ENCODE data around the gene YOD1.

YOD1 gene

GRCh38 chr1:207031016-207031415 is 20.0 kb downstream of the YOD1 start:
- H3K4me1 ChIP-seq = peaks cover 0 to 7% (median 0%) of the 10 kb centered on the region in 10 experiments; a peak in 6 of 20 replicates

GRCh38 chr1:207030522-207031009 is 20.4 kb downstream of the YOD1 start:
- Histone ChIP-seq H3K4me2 (no peak overlapping the region), H3K36me3 (no peaks in the 10 kb centered on the region), H3K4me3 (no peak overlapping the region), H3K27ac (no peak overlapping the region), H3K9ac (no peak overlapping the region), H3K27me3 (no peaks in the 10 kb centered on the region), H4K20me1 (no peaks in the 10 kb centered on the region), H3K4me1 (peaks cover 0 to 12% (median 0%) of the 10 kb centered on the region in 10 experiments; a peak in 6 of 20 replicates), H3K9me3 (replicated peaks in 1 of 11) (no peaks in the 10 kb centered on the region)
- TF ChIP-seq Cebpa-rat (IDR thresholded peaks at IDR 0.05) = no peak

More at GRCh38 chr1:207031016-207031415, 20.0 kb downstream of the YOD1 start:
- Histone ChIP-seq H3K36me3 (no peaks in the 10 kb centered on the region), H3K27me3 (no peaks in the 10 kb centered on the region), H3K27ac (no peak overlapping the region), H3K9ac (no peak overlapping the region), H3K4me3 (no peak overlapping the region), H3K4me2 (no peak overlapping the region), H4K20me1 (no peaks in the 10 kb centered on the region), H3K9me3 (replicated peaks in 1 of 11) (no peaks in the 10 kb centered on the region)
- no peak for TF ChIP-seq Cebpa-rat (IDR thresholded peaks at IDR 0.05)

GRCh38 chr1:207029701-207030521 is 21.1 kb downstream of the YOD1 start:
- Histone ChIP-seq H3K4me3 (no peak overlapping the region), H3K4me1 (peaks cover 0 to 18% (median 0%) of the 10 kb centered on the region in 10 experiments; a peak in 6 of 20 replicates), H3K9me3 (replicated peaks in 1 of 11) (no peaks in the 10 kb centered on the region), H3K9ac (no peak overlapping the region), H3K36me3 (no peaks in the 10 kb centered on the region), H4K20me1 (no peaks in the 10 kb centered on the region), H3K4me2 (no peak overlapping the region), H3K27ac (no peak overlapping the region), H3K27me3 (no peaks in the 10 kb centered on the region)
- TF ChIP-seq Cebpa-rat (IDR thresholded peaks at IDR 0.05) = no peak

GRCh38 chr1:207028884-207029650 is 21.9 kb downstream of the YOD1 start:
- Histone ChIP-seq H3K27me3 (no peaks in the 10 kb centered on the region), H3K27ac (no peak overlapping the region), H3K4me2 (no peak overlapping the region), H4K20me1 (no peaks in the 10 kb centered on the region), H3K4me1 (peaks cover 0 to 25% (median 0%) of the 10 kb centered on the region in 10 experiments; a peak in 6 of 20 replicates), H3K36me3 (no peaks in the 10 kb centered on the region), H3K9me3 (replicated peaks in 1 of 11) (no peaks in the 10 kb centered on the region), H3K4me3 (no peak overlapping the region), H3K9ac (no peak overlapping the region)
- TF ChIP-seq Cebpa-rat (IDR thresholded peaks at IDR 0.05) = no peak

GRCh38 chr1:207027921-207028320 is 23.1 kb downstream of the YOD1 start:
- Histone ChIP-seq H3K4me2 (no peak overlapping the region), H3K27me3 (no peaks in the 10 kb centered on the region), H3K4me3 (no peak overlapping the region), H3K9ac (no peak overlapping the region), H3K9me3 (replicated peaks in 1 of 11) (no peaks in the 10 kb centered on the region), H3K36me3 (no peaks in the 10 kb centered on the region), H3K27ac (no peak overlapping the region), H3K4me1 (peaks cover 0 to 30% (median 0%) of the 10 kb centered on the region in 10 experiments; a peak in 6 of 20 replicates), H4K20me1 (no peaks in the 10 kb centered on the region)
- no peak for TF ChIP-seq Cebpa-rat (IDR thresholded peaks at IDR 0.05)

- no peak for TF ChIP-seq Cebpa-rat (IDR thresholded peaks at IDR 0.05)
- Histone ChIP-seq H3K27me3 (no peaks in the 10 kb centered on the region), H3K9ac (no peak overlapping the region), H3K36me3 (no peaks in the 10 kb centered on the region), H3K4me3 (no peak overlapping the region), H4K20me1 (no peaks in the 10 kb centered on the region), H3K9me3 (replicated peaks in 1 of 11) (no peaks in the 10 kb centered on the region), H3K4me2 (no peak overlapping the region), H3K4me1 (peaks cover 0 to 30% (median 0%) of the 10 kb centered on the region in 10 experiments; a peak in 6 of 20 replicates), H3K27ac (no peak overlapping the region)
Measured at GRCh38 chr1:207027206-207027777, 23.7 kb downstream of the YOD1 start.

GRCh38 chr1:207026104-207026534 is 24.9 kb downstream of the YOD1 start:
- no peak overlapping the region for H3K4me3 ChIP-seq
- no peak overlapping the region for H3K27ac ChIP-seq
- H4K20me1 ChIP-seq = no peaks in the 10 kb centered on the region
- H3K4me1 ChIP-seq = peaks cover 0 to 30% (median 0%) of the 10 kb centered on the region in 10 experiments; a peak in 6 of 20 replicates
- no peaks in the 10 kb centered on the region for H3K9me3 ChIP-seq (replicated peaks in 1 of 11)
- no peak for TF ChIP-seq Cebpa-rat (IDR thresholded peaks at IDR 0.05)
- H3K36me3 ChIP-seq = no peaks in the 10 kb centered on the region
- no peak overlapping the region for H3K9ac ChIP-seq
- no peaks in the 10 kb centered on the region for H3K27me3 ChIP-seq
- H3K4me2 ChIP-seq = peak overlapping the region in 3 of 11 experiments; percentile 14 to 48 (median 45); a peak in 5 of 22 replicates

- H3K4me2 ChIP-seq = peak overlapping the region in 3 of 11 experiments; percentile 14 to 48 (median 45); a peak in 5 of 22 replicates
- H4K20me1 ChIP-seq = no peaks in the 10 kb centered on the region
- no peak overlapping the region for H3K9ac ChIP-seq
- peaks cover 0 to 34% (median 0%) of the 10 kb centered on the region in 10 experiments; a peak in 6 of 20 replicates for H3K4me1 ChIP-seq
- no peak overlapping the region for H3K4me3 ChIP-seq
- no peaks in the 10 kb centered on the region for H3K36me3 ChIP-seq
- H3K9me3 ChIP-seq (replicated peaks in 1 of 11) = no peaks in the 10 kb centered on the region
- H3K27me3 ChIP-seq = no peaks in the 10 kb centered on the region
- TF ChIP-seq Cebpa-rat (IDR thresholded peaks at IDR 0.05) = no peak
- no peak overlapping the region for H3K27ac ChIP-seq
Measured at GRCh38 chr1:207025146-207025880, 25.7 kb downstream of the YOD1 start.

All from BLaER1 treated with 17β-estradiol and CSF1 and Interleukin-3, amounts not matched to agents 10 nM and 100 nM (cell line).